22Rv1 (cell line): Measurements from ENCODE around the gene TAF1C.
"Not testable (repeated sequence)": the region's sequence is repeated elsewhere in the genome, so short reads cannot be mapped to it uniquely, and the experiment has no call there.

Source experiments
- H3K27ac ChIP-seq: fragments of 450-650 bp; 2 replicates; pipeline ENCODE4 v1.5.1; 2017
- ZFX ChIP-seq: fragments of 450-650 bp; IDR thresholded peaks from 2 replicates; pipeline ENCODE4 v1.6.1; 2017; ENCODE audit warnings: antibody characterized with exemption, borderline replicate concordance
- TF ChIP-seq, protein P1 (sequence below): fragments of 450-650 bp; IDR thresholded peaks from 2 replicates; pipeline ENCODE4 v1.5.1; 2017; ENCODE audit warnings: mild to moderate bottlenecking

Gene TAF1C

GRCh38 chr16:84212154-84212553 lies 25.3 kb upstream of the TAF1C start:
- no peak overlapping the region for H3K27ac ChIP-seq
- no peak for TF ChIP-seq ZFX
- TF ChIP-seq, protein P1, sequence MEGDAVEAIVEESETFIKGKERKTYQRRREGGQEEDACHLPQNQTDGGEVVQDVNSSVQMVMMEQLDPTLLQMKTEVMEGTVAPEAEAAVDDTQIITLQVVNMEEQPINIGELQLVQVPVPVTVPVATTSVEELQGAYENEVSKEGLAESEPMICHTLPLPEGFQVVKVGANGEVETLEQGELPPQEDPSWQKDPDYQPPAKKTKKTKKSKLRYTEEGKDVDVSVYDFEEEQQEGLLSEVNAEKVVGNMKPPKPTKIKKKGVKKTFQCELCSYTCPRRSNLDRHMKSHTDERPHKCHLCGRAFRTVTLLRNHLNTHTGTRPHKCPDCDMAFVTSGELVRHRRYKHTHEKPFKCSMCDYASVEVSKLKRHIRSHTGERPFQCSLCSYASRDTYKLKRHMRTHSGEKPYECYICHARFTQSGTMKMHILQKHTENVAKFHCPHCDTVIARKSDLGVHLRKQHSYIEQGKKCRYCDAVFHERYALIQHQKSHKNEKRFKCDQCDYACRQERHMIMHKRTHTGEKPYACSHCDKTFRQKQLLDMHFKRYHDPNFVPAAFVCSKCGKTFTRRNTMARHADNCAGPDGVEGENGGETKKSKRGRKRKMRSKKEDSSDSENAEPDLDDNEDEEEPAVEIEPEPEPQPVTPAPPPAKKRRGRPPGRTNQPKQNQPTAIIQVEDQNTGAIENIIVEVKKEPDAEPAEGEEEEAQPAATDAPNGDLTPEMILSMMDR, result no peak

DNA sequence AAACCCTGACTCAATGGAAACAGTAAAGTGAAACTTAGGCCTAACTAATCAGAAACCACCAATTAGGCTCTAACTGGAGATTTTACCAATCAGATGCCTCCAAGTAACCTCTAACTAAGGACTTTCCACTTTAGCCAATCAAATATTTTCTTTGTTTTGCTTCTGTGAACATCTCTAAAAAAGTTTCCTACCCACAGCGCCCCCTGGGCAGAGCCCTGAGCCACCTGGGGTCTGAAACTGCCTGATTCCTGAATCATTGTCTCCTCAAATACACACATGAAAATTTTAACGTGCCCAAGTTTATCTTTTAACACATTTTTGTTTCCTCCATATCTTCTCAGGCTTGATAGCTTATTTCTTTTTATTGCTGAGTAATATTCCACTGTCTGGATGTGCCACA lies 23.1 kb upstream of the TAF1C start:
- no peak for TF ChIP-seq ZFX
- TF ChIP-seq, protein P1, result peak; percentile 12; the same call in 1 of the 2 replicates
- no peak overlapping the region for H3K27ac ChIP-seq

- TF ChIP-seq, protein P1, result no peak
- no peak for TF ChIP-seq ZFX
- H3K27ac ChIP-seq, result no peak overlapping the region
These were observed 21.0 kb upstream of the TAF1C start for GRCh38 chr16:84207879-84208278.

DNA sequence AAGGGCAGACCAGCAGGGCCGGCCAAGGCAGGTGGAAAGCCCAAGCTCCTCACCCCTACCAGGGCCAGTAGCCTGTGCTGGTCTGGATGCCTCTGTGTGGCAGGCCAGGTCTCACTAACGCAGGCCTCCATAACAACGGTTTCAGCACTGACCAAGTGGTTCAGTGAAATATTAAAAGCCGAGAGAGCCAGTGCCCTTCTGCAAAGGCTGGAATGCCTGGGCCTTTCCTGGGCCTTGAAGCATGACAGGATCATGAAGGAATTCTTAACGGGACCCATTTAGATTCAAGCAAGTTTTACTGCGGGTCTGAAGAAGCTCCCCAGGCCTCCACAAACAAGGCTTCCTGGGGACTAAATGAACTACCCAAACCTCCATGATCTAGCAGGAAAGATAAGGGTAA lies 20.4 kb upstream of the TAF1C start:
- H3K27ac ChIP-seq, result no peak overlapping the region
- TF ChIP-seq, protein P1, result no peak

- H3K27ac ChIP-seq, result no peak overlapping the region
These were observed 19.3 kb upstream of the TAF1C start for GRCh38 chr16:84205976-84206691.

DNA sequence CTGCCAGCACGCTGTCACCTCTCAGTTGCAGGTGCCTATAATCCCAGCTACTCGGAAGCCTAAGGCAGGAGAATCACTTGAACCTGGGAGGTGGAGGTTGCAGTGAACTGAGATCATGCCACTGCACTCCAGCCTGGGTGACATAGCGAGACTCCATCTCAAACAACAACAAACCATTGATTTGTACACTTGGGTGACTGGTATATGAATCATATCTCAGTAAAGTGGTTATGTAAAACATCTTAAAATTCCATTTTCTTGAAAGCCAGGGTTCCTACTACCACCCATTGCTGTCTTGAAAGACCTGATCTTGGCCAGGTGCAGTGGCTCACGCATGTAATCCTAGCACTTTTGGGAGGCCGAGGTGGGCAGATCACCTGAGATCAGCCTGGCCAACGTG lies 18.3 kb upstream of the TAF1C start:
- not testable (repeated sequence) for H3K27ac ChIP-seq

More at GRCh38 chr16:84205976-84206691, 19.3 kb upstream of the TAF1C start:
- TF ChIP-seq, protein P1, result no peak
- no peak for TF ChIP-seq ZFX

GRCh38 chr16:84204551-84204950 lies 17.7 kb upstream of the TAF1C start:
- H3K27ac ChIP-seq, result not testable (repeated sequence)

DNA sequence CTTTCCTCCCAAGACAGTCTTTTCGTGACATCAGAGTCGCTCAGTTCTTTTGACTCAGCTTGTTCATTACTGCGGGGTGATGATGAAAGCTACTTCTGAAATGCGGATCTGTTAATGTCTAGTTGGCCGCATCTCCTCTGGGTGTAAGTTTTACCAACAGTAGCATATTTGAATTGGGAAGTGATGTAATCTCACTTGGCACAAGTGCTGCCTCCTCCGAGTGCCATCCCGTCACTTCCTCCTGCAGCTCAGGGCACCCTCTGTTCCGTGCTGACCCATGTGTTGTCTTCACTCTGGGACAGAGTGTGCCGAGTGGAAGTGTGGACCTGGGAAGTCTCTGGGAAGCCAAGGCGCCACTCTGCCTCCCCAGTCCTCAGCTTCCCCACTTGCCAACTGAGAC lies 13.0 kb upstream of the TAF1C start:
- no peak for TF ChIP-seq ZFX
- TF ChIP-seq, protein P1, result no peak

More for the DNA sequence above, 13.0 kb upstream of the TAF1C start:
- H3K27ac ChIP-seq, result no peak overlapping the region
